Skeletal muscle cell (primary cell): ENCODE results near the gene ADGRE2.
"Not testable (repeated sequence)": the region's sequence is repeated elsewhere in the genome, so short reads cannot be mapped to it uniquely, and the experiment has no call there.

Source experiments
- DNase-seq: peaks from one replicate; pipeline ENCODE4 v3.0.0-alpha.2; 2010; ENCODE audit warnings: low read depth
- H3K4me3 ChIP-seq: 2 replicates; pipeline ENCODE4 v1.5.1; 2011; ENCODE audit warnings: low read depth, mild to moderate bottlenecking, control low read depth, low read length, moderate library complexity

The ADGRE2 gene

GRCh38 chr19:14781713-14782536 lies 3.6 kb upstream of the ADGRE2 start:
- not testable (repeated sequence) for DNase-seq, H3K4me3 ChIP-seq

- DNase-seq, H3K4me3 ChIP-seq: not testable (repeated sequence)
Measured at GRCh38 chr19:14780622-14781225, 2.4 kb upstream of the ADGRE2 start.

- no peak overlapping the region for H3K4me3 ChIP-seq
- no peak for DNase-seq
Measured at GRCh38 chr19:14779151-14779550, 791 bp upstream of the ADGRE2 start.

GRCh38 chr19:14777645-14778044 lies 715 bp downstream of the ADGRE2 start:
- DNase-seq, H3K4me3 ChIP-seq: not testable (repeated sequence)

GRCh38 chr19:14775869-14776586 lies 2.3 kb downstream of the ADGRE2 start:
- peak overlapping the region; percentile 49 for H3K4me3 ChIP-seq
- DNase-seq, result no peak

- DNase-seq, H3K4me3 ChIP-seq: not testable (repeated sequence)
Measured at GRCh38 chr19:14775326-14775725, 3.0 kb downstream of the ADGRE2 start.

- no peak for DNase-seq
- H3K4me3 ChIP-seq, result no peak overlapping the region
Measured at GRCh38 chr19:14774373-14774772, 4.0 kb downstream of the ADGRE2 start.

GRCh38 chr19:14773722-14774121 lies 4.6 kb downstream of the ADGRE2 start:
- not testable (repeated sequence) for DNase-seq, H3K4me3 ChIP-seq

GRCh38 chr19:14772995-14773394 lies 5.4 kb downstream of the ADGRE2 start:
- H3K4me3 ChIP-seq, result no peak overlapping the region
- no peak for DNase-seq

- no peak for DNase-seq
- H3K4me3 ChIP-seq, result no peak overlapping the region
Measured at GRCh38 chr19:14772467-14772866, 5.9 kb downstream of the ADGRE2 start.

GRCh38 chr19:14770944-14771839 lies 7.2 kb downstream of the ADGRE2 start:
- no peak for DNase-seq

GRCh38 chr19:14770136-14770535 lies 8.2 kb downstream of the ADGRE2 start:
- no peak for DNase-seq
- no peak overlapping the region for H3K4me3 ChIP-seq

More at GRCh38 chr19:14770944-14771839, 7.2 kb downstream of the ADGRE2 start:
- H3K4me3 ChIP-seq, result no peak overlapping the region

- DNase-seq, result no peak
- no peak overlapping the region for H3K4me3 ChIP-seq
Measured at GRCh38 chr19:14769201-14769600, 9.2 kb downstream of the ADGRE2 start.

- DNase-seq, result no peak
Measured at GRCh38 chr19:14768001-14768400, 10.4 kb downstream of the ADGRE2 start.

GRCh38 chr19:14767466-14767971 lies 10.8 kb downstream of the ADGRE2 start:
- no peak overlapping the region for H3K4me3 ChIP-seq
- DNase-seq, result no peak

More at GRCh38 chr19:14768001-14768400, 10.4 kb downstream of the ADGRE2 start:
- no peak overlapping the region for H3K4me3 ChIP-seq

GRCh38 chr19:14765841-14766240 lies 12.5 kb downstream of the ADGRE2 start:
- DNase-seq, H3K4me3 ChIP-seq: not testable (repeated sequence)

- not testable (repeated sequence) for DNase-seq, H3K4me3 ChIP-seq
Measured at GRCh38 chr19:14765403-14765802, 13.0 kb downstream of the ADGRE2 start.

- DNase-seq, result no peak
- H3K4me3 ChIP-seq, result no peak overlapping the region
Measured at GRCh38 chr19:14764401-14764800, 14.0 kb downstream of the ADGRE2 start.
